Panc1 (cell line): ENCODE results near the gene CTBP1. TPM values are rescaled to one million over a fixed set of nuclear protein-coding genes. Genes with fewer than 3 reads are reported as not detected.

Source experiments
- ATAC-seq: fragments of 200-7000 bp; cut with Tn5 transposase; 2 replicates; pipeline ENCODE4 v1.9.1; 2020; ENCODE audit warnings: mild to moderate bottlenecking, moderate library complexity
- BruUV-seq: library from RNA; stranded (reverse); fragments of 400-500 nt; replicated peaks from 2 replicates; lab custom pipeline; 2021; lab: Mats Ljungman, UMichigan
- CTCF ChIA-PET: fragments of 300-600 bp; sonication (Branson Sonifier 250); formaldehyde crosslinking; loops from one replicate; lab custom pipeline; 2022; ENCODE audit warnings: antibody characterized with exemption; lab: Charles Lee
- POLR2A ChIA-PET: fragments of 300-600 bp; sonication (Branson Sonifier 250); formaldehyde crosslinking; loops from one replicate; lab custom pipeline; 2022; ENCODE audit warnings: antibody characterized with exemption; lab: Charles Lee
- DNase-seq: peaks from one replicate; pipeline ENCODE4 v3.0.0-alpha.2; 2010; ENCODE audit warnings: low read depth, low spot score
- H3K27ac ChIP-seq: 2 replicates; pipeline ENCODE4 v1.5.1; 2011; ENCODE audit warnings: mild to moderate bottlenecking, low read length, inconsistent platforms
- H3K27me3 ChIP-seq: fragments of 200-500 bp; sonication (Bioruptor generic); 2 replicates; pipeline ENCODE4 v1.6.0; 2014; ENCODE audit warnings: low read length, inconsistent platforms; ENCODE audit not compliant: control insufficient read depth, insufficient read depth
- H3K36me3 ChIP-seq: fragments of 200-500 bp; sonication (Bioruptor generic); 2 replicates; pipeline ENCODE4 v1.5.1; 2014; ENCODE audit warnings: inconsistent platforms, mild to moderate bottlenecking, low read length, moderate library complexity; ENCODE audit not compliant: control insufficient read depth, insufficient read depth
- H3K4me1 ChIP-seq: 2 replicates; pipeline ENCODE4 v1.5.1; 2011; ENCODE audit warnings: inconsistent platforms, mild to moderate bottlenecking, low read length, moderate library complexity; ENCODE audit not compliant: control insufficient read depth, insufficient read depth
- H3K4me3 ChIP-seq, 2 experiments: 2 replicates each; pipeline ENCODE4 v1.5.1; 2011 to 2012; ENCODE audit warnings: low read depth in 2 of 2, low read length in 2 of 2, mild to moderate bottlenecking in 2 of 2, inconsistent platforms in 1 of 2, moderate library complexity in 1 of 2
- H3K9me3 ChIP-seq: fragments of 200-500 bp; sonication (Bioruptor generic); 2 replicates; pipeline ENCODE4 v1.5.1; 2014; ENCODE audit warnings: low read depth, mild to moderate bottlenecking, inconsistent platforms, low read length, moderate library complexity; ENCODE audit not compliant: control insufficient read depth, insufficient read depth
- POLR2AphosphoS5 ChIP-seq: IDR thresholded peaks from 2 replicates; pipeline ENCODE4 v1.6.1; 2012; ENCODE audit warnings: mild to moderate bottlenecking, low read depth, low read length, moderate library complexity
- REST ChIP-seq, 2 experiments: IDR thresholded peaks; 2 replicates each; pipeline ENCODE4 v1.6.1; 2011 to 2012; ENCODE audit warnings: low read depth in 2 of 2, control low read depth in 1 of 2, low read length in 1 of 2, mild to moderate bottlenecking in 1 of 2, moderate library complexity in 1 of 2; ENCODE audit not compliant: insufficient read depth in 1 of 2
- SIN3A ChIP-seq: IDR thresholded peaks from 2 replicates; pipeline ENCODE4 v1.6.1; 2012; ENCODE audit warnings: low read depth, mild to moderate bottlenecking, low read length, moderate library complexity, borderline replicate concordance; ENCODE audit not compliant: insufficient read depth
- TCF7L2 ChIP-seq: IDR thresholded peaks from 2 replicates; pipeline ENCODE4 v1.6.1; 2011; ENCODE audit warnings: mild to moderate bottlenecking, low read depth, low read length, inconsistent platforms
- in situ Hi-C: cut with HindIII; loops from 2 replicates; pipeline ENCODE4 v1.10.0; 2016; ENCODE audit warnings: low sequenced_read_pairs, low pct_unique_long_range_greater_than_20kb
- intact Hi-C: fragments of 100-400 bp; cut with micrococcal nuclease; formaldehyde crosslinking; loops from one replicate; pipeline ENCODE4 v1.10.0; 2022; ENCODE audit not compliant: unreplicated experiment
- total RNA-seq: library from RNA; stranded (reverse); gene quantifications from one replicate; pipeline ENCODE4 v1.2.1, GENCODE V29; 2021; ENCODE audit not compliant: unreplicated experiment
- TF ChIP-seq, protein P1 (sequence below): fragments of 450-650 bp; IDR thresholded peaks from 2 replicates; pipeline ENCODE4 v1.5.1; 2017; ENCODE audit warnings: mild to moderate bottlenecking

Gene CTBP1
- total RNA-seq, 1 experiment from 2014 or later: 157 TPM

DNA sequence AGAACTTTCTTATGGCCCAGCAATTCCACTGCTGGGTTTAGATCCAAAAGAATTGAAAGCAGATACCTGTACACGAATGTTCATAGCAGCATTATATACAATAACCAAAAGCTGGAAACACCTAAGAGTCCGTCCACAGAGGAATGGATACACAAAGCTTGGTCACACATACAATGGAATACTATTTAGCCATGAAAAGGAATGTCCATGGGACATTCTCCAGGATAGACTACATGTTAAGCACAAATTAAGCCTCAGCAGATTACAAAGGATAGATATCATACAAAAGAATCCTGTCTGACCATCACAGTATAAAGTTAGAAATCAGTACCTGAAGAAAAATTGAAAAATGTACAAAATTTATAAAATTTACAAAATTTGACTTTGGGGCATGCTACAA is 28.1 kb upstream of the CTBP1 start:
- Histone ChIP-seq H3K27ac (no peak overlapping the region), H3K9me3 (no peaks in the 10 kb centered on the region), H3K36me3 (no peaks in the 10 kb centered on the region), H3K4me1 (no peaks in the 10 kb centered on the region), H3K4me3 (no peak overlapping the region), H3K27me3 (no peaks in the 10 kb centered on the region)
- intact Hi-C loops: no loop called here
- CTCF ChIA-PET: no interaction called here
- POLR2A ChIA-PET: no interaction called here
- TF ChIP-seq, protein P1, sequence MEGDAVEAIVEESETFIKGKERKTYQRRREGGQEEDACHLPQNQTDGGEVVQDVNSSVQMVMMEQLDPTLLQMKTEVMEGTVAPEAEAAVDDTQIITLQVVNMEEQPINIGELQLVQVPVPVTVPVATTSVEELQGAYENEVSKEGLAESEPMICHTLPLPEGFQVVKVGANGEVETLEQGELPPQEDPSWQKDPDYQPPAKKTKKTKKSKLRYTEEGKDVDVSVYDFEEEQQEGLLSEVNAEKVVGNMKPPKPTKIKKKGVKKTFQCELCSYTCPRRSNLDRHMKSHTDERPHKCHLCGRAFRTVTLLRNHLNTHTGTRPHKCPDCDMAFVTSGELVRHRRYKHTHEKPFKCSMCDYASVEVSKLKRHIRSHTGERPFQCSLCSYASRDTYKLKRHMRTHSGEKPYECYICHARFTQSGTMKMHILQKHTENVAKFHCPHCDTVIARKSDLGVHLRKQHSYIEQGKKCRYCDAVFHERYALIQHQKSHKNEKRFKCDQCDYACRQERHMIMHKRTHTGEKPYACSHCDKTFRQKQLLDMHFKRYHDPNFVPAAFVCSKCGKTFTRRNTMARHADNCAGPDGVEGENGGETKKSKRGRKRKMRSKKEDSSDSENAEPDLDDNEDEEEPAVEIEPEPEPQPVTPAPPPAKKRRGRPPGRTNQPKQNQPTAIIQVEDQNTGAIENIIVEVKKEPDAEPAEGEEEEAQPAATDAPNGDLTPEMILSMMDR: no peak
- no peak for TF ChIP-seq POLR2AphosphoS5
- no peak for TF ChIP-seq SIN3A
- in situ Hi-C loops: no loop called here
- ATAC-seq (no peak), DNase-seq (no peak)
- no TSS peak for BruUV-seq

DNA sequence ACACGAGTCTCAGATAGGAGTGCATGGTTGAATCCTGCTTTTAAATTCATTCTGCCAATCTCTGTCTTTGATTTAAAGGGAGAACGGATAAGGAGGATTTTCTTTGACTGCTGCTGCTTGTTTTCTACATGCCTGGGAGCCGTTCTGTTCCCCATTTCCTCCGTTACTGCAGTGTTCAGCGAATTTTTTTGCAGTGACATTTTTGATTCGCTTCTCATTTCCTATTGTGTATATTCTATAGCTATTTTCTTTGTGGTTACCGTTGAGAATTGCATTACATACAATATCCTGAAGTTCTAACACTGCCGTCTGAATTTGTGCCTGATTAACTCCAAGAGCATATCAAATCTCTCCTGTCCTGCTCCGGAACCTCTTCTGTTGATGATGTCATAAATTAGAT is 25.9 kb upstream of the CTBP1 start:
- intact Hi-C loops (no loop called here), in situ Hi-C loops (no loop called here)

More for the DNA sequence above, 25.9 kb upstream of the CTBP1 start:
- Histone ChIP-seq H3K9me3 (no peaks in the 10 kb centered on the region), H3K4me1 (no peaks in the 10 kb centered on the region), H3K27ac (no peak overlapping the region), H3K36me3 (no peaks in the 10 kb centered on the region), H3K27me3 (no peaks in the 10 kb centered on the region), H3K4me3 (no peak overlapping the region)
- no TSS peak for BruUV-seq
- no peak for ATAC-seq
- POLR2A ChIA-PET: no interaction called here
- no peak for DNase-seq
- TF ChIP-seq POLR2AphosphoS5 (no peak), REST (IDR thresholded peaks at IDR 0.05; ENCODE audit: insufficient read depth in 1 of 2, low read depth in 2 of 2, low read length in 1 of 2) (no peak), TCF7L2 (no peak), SIN3A (no peak)
- TF ChIP-seq, protein P1: no peak
- CTCF ChIA-PET: interaction anchor here (0.6 kb wide), 1 partner anchor 9 kb away, joined by 3 read pairs; no protein-coding TSS in a partner anchor
